Measurements from ENCODE around the gene DLGAP5.
A peak's percentile ranks its signal among the peaks of the same experiment; 100 is the strongest.

Gene DLGAP5

GRCh38 chr14:55131370-55132137 is 59.8 kb downstream of the DLGAP5 start:
- peak overlapping the region; percentile 3 for H3K4me3 ChIP-seq (ENCODE audit: low read depth, low read length)
- DNase-seq (ENCODE audit: low read depth), result peak; percentile 25
- TF ChIP-seq CTCF (conservative IDR thresholded peaks at IDR 0.05; ENCODE audit: low read depth, low read length), result peak; percentile 6

- peak overlapping the region; percentile 83 for H3K4me3 ChIP-seq (ENCODE audit: low read depth, low read length)
- no peak for DNase-seq (ENCODE audit: low read depth)
- TF ChIP-seq CTCF (conservative IDR thresholded peaks at IDR 0.05; ENCODE audit: low read depth, low read length), result no peak
These were observed 61.2 kb downstream of the DLGAP5 start for GRCh38 chr14:55130196-55130550.

- no peak for TF ChIP-seq CTCF (conservative IDR thresholded peaks at IDR 0.05; ENCODE audit: low read depth, low read length)
- peak; percentile 80 for DNase-seq (ENCODE audit: low read depth)
- H3K4me3 ChIP-seq (ENCODE audit: low read depth, low read length), result peak overlapping the region; percentile 83
These were observed 61.8 kb downstream of the DLGAP5 start for GRCh38 chr14:55129428-55130195.

GRCh38 chr14:55129086-55129427 is 62.3 kb downstream of the DLGAP5 start, which contains the start of gene LGALS3:
TSS of gene LGALS3 (plus strand) at chr14:55129252. CDS start at chr14:55137374, 8,122 bp downstream.
- peak; percentile 62 for DNase-seq (ENCODE audit: low read depth)
- peak within 1 kb of the TSS; percentile 83 for H3K4me3 ChIP-seq (ENCODE audit: low read depth, low read length)
- no peak for TF ChIP-seq CTCF (conservative IDR thresholded peaks at IDR 0.05; ENCODE audit: low read depth, low read length)

DNA sequence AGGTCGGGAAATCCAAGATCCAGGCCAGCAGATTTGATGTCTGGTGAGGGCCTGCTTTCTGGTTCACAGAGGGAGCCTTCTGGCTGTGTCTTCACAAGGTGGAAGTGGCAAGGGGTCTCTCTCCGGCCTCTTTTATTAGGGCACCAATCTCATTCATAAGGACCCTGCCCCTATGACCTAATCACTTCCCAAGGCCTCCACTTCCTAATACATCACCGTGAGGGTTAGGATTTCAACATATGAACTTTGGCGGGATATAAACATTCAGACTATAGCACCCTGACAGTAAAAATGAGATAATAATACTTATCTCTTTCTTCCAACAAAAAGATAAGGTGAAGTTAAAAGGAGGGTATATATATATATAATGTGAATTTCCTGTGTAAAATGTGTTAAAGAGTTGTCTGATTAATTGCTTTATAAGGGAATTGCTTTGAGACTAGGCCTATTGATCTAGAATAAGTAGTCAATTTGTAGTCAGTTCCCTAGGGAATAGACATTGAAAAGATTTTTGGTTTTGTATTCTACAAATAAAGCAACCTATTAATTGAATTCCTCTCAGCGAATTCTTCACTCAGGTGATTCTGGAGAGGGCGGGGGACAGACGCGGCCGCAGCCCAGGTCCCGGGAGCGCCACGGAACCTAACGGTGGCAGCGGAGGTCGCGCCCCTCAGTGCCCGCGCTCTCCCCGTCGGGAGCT is 62.8 kb downstream of the DLGAP5 start:
- no peak for DNase-seq (ENCODE audit: low read depth)
- no peak for TF ChIP-seq CTCF (conservative IDR thresholded peaks at IDR 0.05; ENCODE audit: low read depth, low read length)
- peak overlapping the region; percentile 83 for H3K4me3 ChIP-seq (ENCODE audit: low read depth, low read length)

DNA sequence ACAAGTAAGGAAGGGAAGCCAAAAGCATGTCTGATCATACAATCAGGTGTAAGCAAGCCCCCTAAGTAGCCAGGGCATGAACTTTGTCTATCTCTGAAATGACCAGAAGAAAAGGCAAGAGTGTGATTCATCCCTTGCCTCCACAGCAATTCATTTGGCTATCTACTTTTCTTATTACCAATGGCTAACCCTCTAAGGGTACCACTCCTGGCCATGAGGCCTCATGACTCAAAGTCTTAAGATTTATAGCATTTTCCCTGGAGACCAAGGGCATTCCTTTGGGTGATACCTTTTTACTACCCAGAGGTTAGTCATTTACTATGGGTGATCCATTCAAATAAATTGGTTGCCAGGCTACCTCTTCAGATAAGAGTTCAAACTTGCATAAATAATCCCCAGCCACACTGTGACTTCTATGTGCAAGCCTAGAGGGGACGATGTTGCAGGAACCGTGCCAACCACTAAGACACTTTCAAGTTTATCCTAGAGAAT is 63.9 kb downstream of the DLGAP5 start:
- H3K4me3 ChIP-seq (ENCODE audit: low read depth, low read length), result no peak overlapping the region
- TF ChIP-seq CTCF (conservative IDR thresholded peaks at IDR 0.05; ENCODE audit: low read depth, low read length), result no peak
- DNase-seq (ENCODE audit: low read depth), result peak; percentile 28

Measured in choroid plexus epithelial cell (primary cell).